Mammary epithelial cell (primary cell): ENCODE data around the gene LYRM9.

Experiments used
- CTCF ChIP-seq, 2 donors: IDR thresholded peaks in 1 of 2; conservative IDR thresholded peaks in 1 of 2; 2 replicates each; pipeline ENCODE4 v1.5.1; 2011 to 2012; ENCODE audit warnings: inconsistent platforms in 2 of 2, low read length in 2 of 2, mild to moderate bottlenecking in 2 of 2, control low read depth in 1 of 2, low read depth in 1 of 2; ENCODE audit not compliant: insufficient read depth in 1 of 2; ENCODE audit errors: extremely low read depth in 1 of 2
- EZH2 ChIP-seq: IDR thresholded peaks from 2 replicates; pipeline ENCODE4 v1.6.1; 2012; ENCODE audit warnings: low read length, inconsistent platforms, borderline replicate concordance

- TF ChIP-seq CTCF (conservative IDR thresholded peaks at IDR 0.05 in 1 of 2, IDR thresholded peaks at IDR 0.05 in 1 of 2; ENCODE audit: extremely low read depth in 1 of 2, insufficient read depth in 1 of 2, low read depth in 1 of 2, low read length in 2 of 2): no peak
- TF ChIP-seq EZH2: no peak
These were observed 47.6 kb upstream of the LYRM9 start for GRCh38 chr17:27940503-27941428.
